Astrocyte (in vitro differentiated cells and primary cell): ENCODE measurements around the gene GMPPA. TPM values are rescaled to one million over a fixed set of nuclear protein-coding genes. Genes with fewer than 3 reads are reported as not detected.
A peak's percentile ranks its signal among the peaks of the same experiment; 100 is the strongest.

Experiments used
- DNase-seq: peaks from one replicate; pipeline ENCODE4 v3.0.0-alpha.2; 2010; ENCODE audit warnings: low read depth
- FAIRE-seq: peaks from 2 replicates; lab custom pipeline; 2011; peaks lifted over from hg19 to GRCh38; lab: Jason Lieb, UNC
- H2AFZ ChIP-seq: 2 replicates; pipeline ENCODE4 v1.6.0; 2012; ENCODE audit warnings: low read depth, low read length, inconsistent platforms
- H3K27ac ChIP-seq: 2 replicates; pipeline ENCODE4 v1.5.1; 2011; ENCODE audit warnings: low read depth, low read length, inconsistent platforms
- H3K27me3 ChIP-seq: 2 replicates; pipeline ENCODE4 v1.6.0; 2011; ENCODE audit warnings: low read length, inconsistent platforms; ENCODE audit not compliant: insufficient read depth
- H3K36me3 ChIP-seq: 2 replicates; pipeline ENCODE4 v1.5.1; 2011; ENCODE audit warnings: low read length, inconsistent platforms; ENCODE audit not compliant: insufficient read depth
- H3K4me1 ChIP-seq: 2 replicates; pipeline ENCODE4 v1.5.1; 2011; ENCODE audit warnings: low read length, inconsistent platforms; ENCODE audit not compliant: insufficient read depth
- H3K4me2 ChIP-seq: 2 replicates; pipeline ENCODE4 v1.6.0; 2012; ENCODE audit warnings: low read length, inconsistent platforms
- H3K4me3 ChIP-seq: 2 replicates; pipeline ENCODE4 v1.5.1; 2011; ENCODE audit warnings: low read depth, mild to moderate bottlenecking, low read length, inconsistent platforms; ENCODE audit not compliant: insufficient read depth
- H3K79me2 ChIP-seq: 2 replicates; pipeline ENCODE4 v1.6.0; 2012; ENCODE audit warnings: mild to moderate bottlenecking, low read length, inconsistent platforms; ENCODE audit not compliant: insufficient read depth
- H3K9ac ChIP-seq: 2 replicates; pipeline ENCODE4 v1.6.0; 2012; ENCODE audit warnings: mild to moderate bottlenecking, low read length, inconsistent platforms
- H3K9me3 ChIP-seq: 2 replicates; pipeline ENCODE4 v1.5.1; 2012; ENCODE audit warnings: low read depth, mild to moderate bottlenecking, low read length, inconsistent platforms; ENCODE audit not compliant: insufficient read depth
- H4K20me1 ChIP-seq: 2 replicates; pipeline ENCODE4 v1.6.0; 2012; ENCODE audit warnings: low read length, inconsistent platforms; ENCODE audit not compliant: insufficient read depth
- H3K27ac Mint-ChIP-seq: one replicate; pipeline ENCODE4 v1.8.0; 2021; ENCODE audit warnings: mild to moderate bottlenecking, mixed read lengths; ENCODE audit not compliant: unreplicated experiment
- H3K27me3 Mint-ChIP-seq: one replicate; pipeline ENCODE4 v1.8.0; 2021; ENCODE audit warnings: low read depth, mixed read lengths; ENCODE audit not compliant: unreplicated experiment
- H3K36me3 Mint-ChIP-seq: one replicate; pipeline ENCODE4 v1.8.0; 2021; ENCODE audit warnings: low read depth, mixed read lengths; ENCODE audit not compliant: unreplicated experiment
- H3K4me1 Mint-ChIP-seq: one replicate; pipeline ENCODE4 v1.8.0; 2021; ENCODE audit warnings: low read depth, mixed read lengths; ENCODE audit not compliant: unreplicated experiment
- H3K4me3 Mint-ChIP-seq: one replicate; pipeline ENCODE4 v1.8.0; 2021; ENCODE audit warnings: mild to moderate bottlenecking, moderate library complexity, mixed read lengths; ENCODE audit not compliant: unreplicated experiment
- H3K9me3 Mint-ChIP-seq: one replicate; pipeline ENCODE4 v1.8.0; 2021; ENCODE audit warnings: mild to moderate bottlenecking, mixed read lengths; ENCODE audit not compliant: unreplicated experiment
- CTCF ChIP-seq: IDR thresholded peaks from 2 replicates; pipeline ENCODE4 v1.5.1; 2011; ENCODE audit warnings: low read depth, mild to moderate bottlenecking, inconsistent platforms, low read length, moderate library complexity; ENCODE audit not compliant: insufficient read depth
- EZH2 ChIP-seq: IDR thresholded peaks from 2 replicates; pipeline ENCODE4 v1.6.1; 2012; ENCODE audit warnings: mild to moderate bottlenecking, low read length, inconsistent platforms; ENCODE audit not compliant: insufficient read depth
- total RNA-seq: library from RNA; stranded (reverse); gene quantifications from 2 replicates; pipeline ENCODE4 v1.2.1, GENCODE V29; 2021

GMPPA gene
- total RNA-seq, 1 donor from 2014 or later = 49.5 TPM

GRCh38 chr2:219497495-219498279 is 1.0 kb upstream of the GMPPA start:
- peaks cover 39% of the 10 kb centered on the region for H3K4me1 ChIP-seq
- H3K4me3 ChIP-seq = peak overlapping the region; percentile 92
- no peaks in the 10 kb centered on the region for H4K20me1 ChIP-seq
- FAIRE-seq (no peak), DNase-seq (peak; percentile 75)
- peak overlapping the region; percentile 93 for H2AFZ ChIP-seq
- H3K27me3 ChIP-seq = peaks cover 15% of the 10 kb centered on the region
- H3K79me2 ChIP-seq = peaks cover 18% of the 10 kb centered on the region
- peak overlapping the region; percentile 90 for H3K27ac ChIP-seq
- no peaks in the 10 kb centered on the region for H3K36me3 ChIP-seq
- Mint-ChIP-seq H3K27me3 (peaks cover 31% of the 10 kb centered on the region), H3K36me3 (peaks cover 9% of the 10 kb centered on the region), H3K4me1 (peaks cover 23% of the 10 kb centered on the region), H3K27ac (peak overlapping the region; percentile 96), H3K9me3 (peaks cover 4% of the 10 kb centered on the region), H3K4me3 (peak overlapping the region; percentile 98)
- H3K4me2 ChIP-seq = peak overlapping the region; percentile 98
- TF ChIP-seq CTCF (no peak), EZH2 (no peak)
- no peaks in the 10 kb centered on the region for H3K9me3 ChIP-seq
- H3K9ac ChIP-seq = peak overlapping the region; percentile 100

- Histone ChIP-seq H3K79me2 (peaks cover 18% of the 10 kb centered on the region), H3K9ac (peak overlapping the region; percentile 100), H3K27me3 (peaks cover 15% of the 10 kb centered on the region), H3K4me1 (peaks cover 39% of the 10 kb centered on the region), H3K9me3 (no peaks in the 10 kb centered on the region), H2AFZ (peak overlapping the region; percentile 57), H3K4me3 (peak overlapping the region; percentile 92), H3K36me3 (peaks cover 6% of the 10 kb centered on the region), H4K20me1 (no peaks in the 10 kb centered on the region), H3K4me2 (peak overlapping the region; percentile 98), H3K27ac (peak overlapping the region; percentile 90)
- H3K27ac Mint-ChIP-seq = peak overlapping the region; percentile 96
- peaks cover 22% of the 10 kb centered on the region for H3K27me3 Mint-ChIP-seq
- peaks cover 14% of the 10 kb centered on the region for H3K36me3 Mint-ChIP-seq
- H3K9me3 Mint-ChIP-seq = peaks cover 4% of the 10 kb centered on the region
- DNase-seq = no peak
- peaks cover 23% of the 10 kb centered on the region for H3K4me1 Mint-ChIP-seq
- TF ChIP-seq CTCF (no peak), EZH2 (no peak)
- no peak for FAIRE-seq
- H3K4me3 Mint-ChIP-seq = peak overlapping the region; percentile 98
Observed at GRCh38 chr2:219499058-219499307, 292 bp downstream of the GMPPA start.

- H3K79me2 ChIP-seq = peaks cover 18% of the 10 kb centered on the region
- H3K27me3 ChIP-seq = peaks cover 15% of the 10 kb centered on the region
- peaks cover 39% of the 10 kb centered on the region for H3K4me1 ChIP-seq
- peaks cover 7% of the 10 kb centered on the region for H3K36me3 ChIP-seq
- Mint-ChIP-seq H3K36me3 (peaks cover 14% of the 10 kb centered on the region), H3K4me3 (peak overlapping the region; percentile 98), H3K27ac (peak overlapping the region; percentile 96), H3K9me3 (peaks cover 4% of the 10 kb centered on the region), H3K4me1 (peaks cover 23% of the 10 kb centered on the region), H3K27me3 (peaks cover 17% of the 10 kb centered on the region)
- no peaks in the 10 kb centered on the region for H3K9me3 ChIP-seq
- no peaks in the 10 kb centered on the region for H4K20me1 ChIP-seq
- peak overlapping the region; percentile 92 for H3K4me3 ChIP-seq
- H2AFZ ChIP-seq = no peak overlapping the region
- peak overlapping the region; percentile 90 for H3K27ac ChIP-seq
- H3K4me2 ChIP-seq = peak overlapping the region; percentile 98
- FAIRE-seq (no peak), DNase-seq (no peak)
- TF ChIP-seq CTCF (no peak), EZH2 (no peak)
- peak overlapping the region; percentile 100 for H3K9ac ChIP-seq
Observed at GRCh38 chr2:219499555-219499954, 864 bp downstream of the GMPPA start.
